Sigmoid colon (tissue), 3 donors: ENCODE measurements around the gene RPS6KA5.
"Not testable (repeated sequence)": the region's sequence is repeated elsewhere in the genome, so short reads cannot be mapped to it uniquely, and the experiment has no call there.

Experiments used
- CTCF ChIP-seq, 4 experiments: fragments of 450-650 bp in 3 of 4; fragments of 200-600 bp in 1 of 4; IDR thresholded peaks; one replicate each; pipeline ENCODE4 v1.5.1; 2016 to 2019; ENCODE audit warnings: antibody characterized with exemption in 4 of 4, mild to moderate bottlenecking in 3 of 4, moderate library complexity in 2 of 4
- POLR2A ChIP-seq, 2 donors: fragments of 450-650 bp; IDR thresholded peaks; one replicate each; pipeline ENCODE4 v1.6.1; 2016; ENCODE audit warnings: antibody characterized with exemption in 2 of 2, mild to moderate bottlenecking in 2 of 2, moderate library complexity in 2 of 2

- not testable (repeated sequence) for TF ChIP-seq CTCF, POLR2A (IDR thresholded peaks at IDR 0.05)
Observed at GRCh38 chr14:91022622-91023028, 37.8 kb downstream of the RPS6KA5 start.
